Measurements from ENCODE around the gene CASKIN1.
"Not testable (repeated sequence)": the region's sequence is repeated elsewhere in the genome, so short reads cannot be mapped to it uniquely, and the experiment has no call there.

CASKIN1 gene, protein sequence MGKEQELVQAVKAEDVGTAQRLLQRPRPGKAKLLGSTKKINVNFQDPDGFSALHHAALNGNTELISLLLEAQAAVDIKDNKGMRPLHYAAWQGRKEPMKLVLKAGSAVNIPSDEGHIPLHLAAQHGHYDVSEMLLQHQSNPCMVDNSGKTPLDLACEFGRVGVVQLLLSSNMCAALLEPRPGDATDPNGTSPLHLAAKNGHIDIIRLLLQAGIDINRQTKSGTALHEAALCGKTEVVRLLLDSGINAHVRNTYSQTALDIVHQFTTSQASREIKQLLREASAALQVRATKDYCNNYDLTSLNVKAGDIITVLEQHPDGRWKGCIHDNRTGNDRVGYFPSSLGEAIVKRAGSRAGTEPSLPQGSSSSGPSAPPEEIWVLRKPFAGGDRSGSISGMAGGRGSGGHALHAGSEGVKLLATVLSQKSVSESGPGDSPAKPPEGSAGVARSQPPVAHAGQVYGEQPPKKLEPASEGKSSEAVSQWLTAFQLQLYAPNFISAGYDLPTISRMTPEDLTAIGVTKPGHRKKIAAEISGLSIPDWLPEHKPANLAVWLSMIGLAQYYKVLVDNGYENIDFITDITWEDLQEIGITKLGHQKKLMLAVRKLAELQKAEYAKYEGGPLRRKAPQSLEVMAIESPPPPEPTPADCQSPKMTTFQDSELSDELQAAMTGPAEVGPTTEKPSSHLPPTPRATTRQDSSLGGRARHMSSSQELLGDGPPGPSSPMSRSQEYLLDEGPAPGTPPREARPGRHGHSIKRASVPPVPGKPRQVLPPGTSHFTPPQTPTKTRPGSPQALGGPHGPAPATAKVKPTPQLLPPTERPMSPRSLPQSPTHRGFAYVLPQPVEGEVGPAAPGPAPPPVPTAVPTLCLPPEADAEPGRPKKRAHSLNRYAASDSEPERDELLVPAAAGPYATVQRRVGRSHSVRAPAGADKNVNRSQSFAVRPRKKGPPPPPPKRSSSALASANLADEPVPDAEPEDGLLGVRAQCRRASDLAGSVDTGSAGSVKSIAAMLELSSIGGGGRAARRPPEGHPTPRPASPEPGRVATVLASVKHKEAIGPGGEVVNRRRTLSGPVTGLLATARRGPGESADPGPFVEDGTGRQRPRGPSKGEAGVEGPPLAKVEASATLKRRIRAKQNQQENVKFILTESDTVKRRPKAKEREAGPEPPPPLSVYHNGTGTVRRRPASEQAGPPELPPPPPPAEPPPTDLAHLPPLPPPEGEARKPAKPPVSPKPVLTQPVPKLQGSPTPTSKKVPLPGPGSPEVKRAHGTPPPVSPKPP (N-terminal part only)

DNA sequence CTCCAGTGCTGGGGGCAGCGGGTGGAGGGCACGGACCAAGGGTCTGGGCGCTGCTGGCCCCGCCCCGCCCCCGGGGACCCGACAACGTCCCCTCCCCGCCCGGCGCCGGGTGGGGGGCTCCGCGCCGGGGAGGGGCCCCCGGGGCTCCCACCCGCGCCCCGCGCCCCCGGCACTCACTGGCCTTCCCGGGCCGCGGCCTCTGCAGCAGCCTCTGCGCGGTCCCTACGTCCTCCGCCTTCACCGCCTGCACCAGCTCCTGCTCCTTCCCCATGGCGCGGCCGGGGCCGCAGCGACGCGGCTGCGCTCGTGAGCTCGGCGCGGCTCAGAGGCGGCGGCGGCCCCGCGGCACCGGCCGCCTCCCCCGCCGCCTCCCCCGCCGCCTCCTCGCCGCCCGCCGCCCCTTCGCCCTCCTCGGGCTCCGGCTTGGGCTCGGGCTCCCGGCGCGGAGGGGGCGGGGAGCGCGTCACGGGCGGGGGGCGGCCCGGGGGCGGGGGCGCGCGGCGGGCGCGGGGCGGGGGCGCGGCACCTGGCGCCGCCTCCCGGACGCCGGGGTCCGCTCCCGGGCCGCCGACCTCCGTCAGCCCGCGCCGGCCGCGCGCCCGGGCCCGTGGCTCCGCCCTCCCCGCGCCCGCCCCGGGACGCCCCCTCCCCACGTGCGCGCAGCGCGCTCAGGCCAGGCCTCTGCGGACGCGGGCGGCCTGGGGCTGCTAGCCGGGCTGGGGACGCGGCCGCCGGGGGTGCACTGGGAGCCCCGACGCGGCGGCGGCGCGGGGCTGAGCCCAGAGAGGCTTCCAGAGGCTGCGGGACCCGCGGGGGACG, at the start of gene CASKIN1:
TSS of gene CASKIN1 (minus strand) at position 444 of the 819 bp plus-strand sequence. CDS start at position 271, 173 bp downstream.
- peak; percentile 4 for DNase-seq

- DNase-seq, result no peak
Measured at GRCh38 chr16:2244926-2245795, 48.8 kb upstream of the CASKIN1 start.

DNA sequence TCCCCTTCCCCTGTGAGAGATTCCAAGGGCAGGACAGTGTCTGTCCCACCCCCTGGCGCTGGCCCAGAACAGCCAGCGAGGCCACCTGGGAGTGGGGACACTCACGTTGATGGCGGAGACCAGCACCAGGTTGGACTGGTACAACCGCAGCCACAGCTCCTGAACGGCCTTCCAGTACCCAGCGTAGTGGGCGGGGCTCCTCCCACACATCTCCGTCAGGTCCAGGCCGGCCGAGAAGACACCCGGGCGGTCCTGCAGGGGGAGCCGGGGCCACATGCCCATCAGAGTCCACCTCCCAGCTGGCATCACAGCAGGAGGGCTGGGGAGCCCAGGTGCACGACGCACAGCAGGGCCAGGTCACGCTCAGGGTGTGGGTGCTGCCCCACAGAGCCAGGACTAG, 47.9 kb upstream of the CASKIN1 start:
- DNase-seq, result no peak

DNA sequence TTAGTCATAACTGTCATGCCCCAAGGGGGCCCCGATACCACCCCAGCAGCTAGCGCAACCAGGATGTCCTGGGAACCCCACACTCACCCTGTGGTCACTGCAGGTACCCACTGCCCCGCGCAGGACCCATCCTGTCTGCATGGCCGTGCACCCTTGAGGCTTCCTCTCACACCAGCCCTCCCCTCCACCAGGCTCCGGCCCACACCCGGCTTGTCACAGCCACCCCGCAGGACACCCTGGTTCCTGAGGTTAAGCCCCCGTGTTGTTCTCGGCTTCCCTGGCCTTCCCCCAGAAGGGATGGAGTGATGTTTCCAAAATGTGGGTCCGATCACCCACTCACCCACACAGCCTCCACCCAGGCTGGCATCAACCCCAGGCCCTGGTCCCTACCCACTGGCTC, 47.4 kb upstream of the CASKIN1 start:
- no peak for DNase-seq

DNA sequence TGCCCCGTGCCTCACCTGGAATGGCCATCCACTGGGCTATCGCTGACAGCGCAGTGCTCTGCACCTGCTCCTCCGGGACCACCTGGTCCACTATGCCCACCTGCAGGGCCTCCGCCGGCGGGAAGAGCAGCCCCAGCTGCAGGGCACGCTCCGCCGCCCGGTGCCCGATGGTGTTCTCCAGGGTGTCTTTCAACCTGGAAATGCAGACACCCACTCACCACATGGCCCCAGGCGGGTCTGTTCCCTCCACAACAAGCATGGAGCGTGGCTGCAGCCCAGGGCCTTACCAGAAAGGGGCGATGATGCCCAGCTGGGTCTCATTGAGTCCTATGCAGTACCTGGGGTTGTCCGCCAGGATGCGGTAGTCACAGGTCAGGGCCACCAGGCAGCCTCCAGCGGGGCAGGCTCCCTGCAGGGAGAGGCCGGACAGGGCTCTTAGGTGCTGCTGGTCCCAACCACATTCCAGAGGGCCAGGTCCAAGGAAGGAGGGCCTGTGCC, 46.7 kb upstream of the CASKIN1 start:
- DNase-seq, result no peak

DNA sequence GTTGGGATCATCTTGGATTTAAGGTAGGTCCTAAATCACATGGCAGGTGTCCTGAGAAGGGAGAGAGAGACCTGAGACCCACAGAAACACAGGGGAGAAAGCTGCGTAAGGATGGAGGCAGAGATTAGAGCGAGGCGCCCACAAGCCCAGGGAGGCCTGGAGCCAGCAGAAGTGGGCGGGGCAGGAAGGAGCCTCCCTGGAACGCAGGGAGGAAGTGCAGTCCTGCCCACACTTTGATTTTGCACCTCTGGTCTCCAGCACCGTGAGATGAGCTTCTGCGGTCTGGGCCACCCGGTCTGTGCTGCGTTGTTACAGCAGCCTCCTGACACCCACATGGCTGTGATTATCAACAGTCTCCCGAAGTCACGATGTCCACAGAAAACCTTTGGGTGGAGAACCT, 46.2 kb upstream of the CASKIN1 start:
- no peak for DNase-seq

GRCh38 chr16:2240331-2240730, 43.9 kb upstream of the CASKIN1 start:
- DNase-seq, result not testable (repeated sequence)

- no peak for DNase-seq
Measured at GRCh38 chr16:2238838-2239675, 42.7 kb upstream of the CASKIN1 start.

DNA sequence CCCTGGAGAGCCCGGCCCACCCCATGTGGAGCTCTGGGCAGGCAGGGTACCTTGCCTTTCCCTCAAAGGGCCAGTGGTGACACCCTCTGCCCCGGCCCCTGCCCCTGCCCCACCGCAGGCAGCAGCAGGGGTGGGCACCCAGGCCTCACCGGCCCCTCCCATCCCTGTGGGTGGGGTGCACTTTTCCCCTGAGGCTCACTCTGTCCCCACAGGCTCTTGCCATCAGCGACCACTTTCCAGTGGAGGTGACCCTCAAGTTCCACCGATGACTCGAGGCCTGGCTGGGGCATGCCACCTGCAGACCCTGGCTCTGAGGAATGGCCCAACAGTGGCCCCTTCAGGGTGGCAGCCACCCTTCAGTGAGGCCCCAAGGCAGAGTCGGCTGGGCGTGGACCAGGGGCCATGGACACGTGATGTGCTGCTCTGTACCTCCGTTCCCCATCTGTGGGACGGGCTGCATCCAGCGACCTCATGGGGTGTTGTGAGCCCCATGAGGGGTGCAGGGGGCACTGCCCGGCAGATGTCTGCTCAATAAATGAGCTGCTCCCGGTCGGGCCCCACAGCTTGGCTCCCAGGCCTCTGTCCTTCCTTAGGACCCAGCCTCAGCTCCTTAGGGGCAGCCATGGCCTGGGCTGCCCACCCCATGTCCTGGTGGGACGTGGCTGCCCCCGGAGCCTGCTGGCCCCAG, 41.9 kb upstream of the CASKIN1 start:
- no peak for DNase-seq

DNA sequence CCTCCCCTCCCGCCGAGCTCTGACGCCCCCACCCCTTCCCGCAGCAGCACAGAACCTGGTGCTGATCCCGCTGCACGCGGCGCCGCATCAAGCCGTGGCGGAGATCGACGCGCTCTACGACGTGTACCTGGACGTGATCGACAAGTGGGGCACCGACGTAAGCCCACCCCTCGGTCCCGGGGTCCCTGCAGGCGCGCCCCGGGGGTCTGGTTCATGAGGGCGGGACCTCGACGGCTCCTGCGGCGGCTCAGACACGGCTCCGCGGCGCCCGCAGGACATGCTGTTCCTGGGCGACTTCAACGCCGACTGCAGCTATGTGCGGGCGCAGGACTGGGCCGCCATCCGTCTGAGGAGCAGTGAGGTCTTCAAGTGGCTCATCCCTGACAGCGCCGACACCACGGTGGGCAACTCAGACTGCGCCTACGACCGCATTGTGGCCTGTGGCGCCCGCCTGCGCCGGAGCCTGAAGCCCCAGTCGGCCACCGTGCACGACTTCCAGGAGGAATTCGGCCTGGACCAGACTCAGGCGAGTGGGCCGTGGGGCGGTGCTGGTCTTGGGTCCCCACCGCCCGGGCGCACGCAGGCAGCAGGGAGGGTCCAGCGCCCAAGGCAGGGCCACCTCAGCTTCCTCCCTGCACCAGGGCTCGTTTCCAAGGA, 41.2 kb upstream of the CASKIN1 start:
- no peak for DNase-seq

GRCh38 chr16:2237102-2237482, 40.7 kb upstream of the CASKIN1 start:
- no peak for DNase-seq

DNA sequence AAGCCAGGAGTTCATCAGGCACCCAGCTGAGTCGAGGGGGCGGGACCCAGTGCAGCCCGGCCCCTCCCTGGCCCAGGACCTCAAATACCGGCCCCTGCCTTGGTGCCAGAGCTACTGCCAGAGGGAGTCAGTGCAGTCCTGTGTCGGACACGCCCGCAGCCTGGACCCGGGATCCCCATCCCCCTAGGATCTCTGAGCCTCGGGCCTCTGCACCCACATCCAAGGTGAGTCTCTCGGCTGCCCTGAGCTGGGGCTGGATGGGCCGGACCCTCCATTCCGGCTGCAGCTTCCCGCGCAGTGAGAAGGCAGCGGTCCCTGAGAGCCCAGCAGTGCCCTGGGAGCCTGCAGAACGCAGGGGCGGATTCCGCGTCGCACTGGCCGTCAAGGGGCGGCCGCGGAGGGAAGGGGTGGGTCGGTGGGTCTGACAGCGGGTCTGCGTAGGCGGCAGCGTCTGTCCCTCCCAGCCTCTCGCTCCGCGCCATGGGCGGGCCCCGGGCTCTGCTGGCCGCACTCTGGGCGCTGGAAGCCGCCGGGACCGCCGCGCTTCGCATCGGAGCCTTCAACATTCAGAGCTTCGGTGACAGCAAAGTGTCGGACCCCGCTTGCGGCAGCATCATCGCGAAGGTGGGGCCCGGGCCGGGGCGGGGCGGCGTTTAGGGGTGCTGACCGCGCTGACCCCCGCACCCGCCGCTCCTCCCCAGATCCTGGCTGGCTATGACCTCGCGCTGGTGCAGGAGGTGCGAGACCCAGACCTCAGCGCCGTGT, 40.1 kb upstream of the CASKIN1 start, which contains the start of gene DNASE1L2:
TSS of gene DNASE1L2 (plus strand) at position 108 of the 765 bp plus-strand sequence. CDS start at position 481, 373 bp downstream.
- no peak for DNase-seq

DNA sequence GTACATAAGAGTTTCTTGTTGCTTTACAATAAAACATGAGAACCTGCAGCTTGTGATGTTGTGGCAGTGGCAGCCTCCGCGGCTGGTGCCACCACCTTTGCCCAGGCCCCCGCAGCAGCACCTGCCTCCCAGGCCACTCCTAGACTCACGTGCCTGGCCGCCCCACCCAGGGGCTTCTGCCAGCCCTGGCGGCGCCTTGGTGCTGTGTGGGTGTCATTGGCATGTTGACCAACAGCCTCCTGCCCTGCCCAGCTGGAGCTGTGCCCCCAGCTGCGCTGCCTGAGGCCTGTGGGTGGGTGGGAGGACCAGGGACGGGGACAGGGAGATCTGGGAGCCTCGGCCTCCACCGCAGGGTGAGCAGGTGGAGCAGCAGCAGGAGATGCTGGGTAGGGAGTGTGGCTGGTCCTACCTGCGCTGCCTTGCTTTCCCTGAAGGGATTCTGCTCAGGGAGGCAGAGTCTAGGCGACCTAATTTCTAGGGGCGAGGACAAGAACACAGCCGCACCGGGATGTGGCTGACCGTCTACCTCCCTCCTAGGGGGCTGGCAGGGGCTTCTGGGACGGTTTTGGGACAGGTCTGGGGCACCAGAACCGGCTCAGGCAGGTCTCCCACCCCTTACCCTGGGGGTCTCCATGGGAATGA, 39.4 kb upstream of the CASKIN1 start:
- no peak for DNase-seq

GRCh38 chr16:2235234-2235651, 38.8 kb upstream of the CASKIN1 start:
- DNase-seq, result no peak

- no peak for DNase-seq
Measured at GRCh38 chr16:2234813-2235170, 38.4 kb upstream of the CASKIN1 start.

DNA sequence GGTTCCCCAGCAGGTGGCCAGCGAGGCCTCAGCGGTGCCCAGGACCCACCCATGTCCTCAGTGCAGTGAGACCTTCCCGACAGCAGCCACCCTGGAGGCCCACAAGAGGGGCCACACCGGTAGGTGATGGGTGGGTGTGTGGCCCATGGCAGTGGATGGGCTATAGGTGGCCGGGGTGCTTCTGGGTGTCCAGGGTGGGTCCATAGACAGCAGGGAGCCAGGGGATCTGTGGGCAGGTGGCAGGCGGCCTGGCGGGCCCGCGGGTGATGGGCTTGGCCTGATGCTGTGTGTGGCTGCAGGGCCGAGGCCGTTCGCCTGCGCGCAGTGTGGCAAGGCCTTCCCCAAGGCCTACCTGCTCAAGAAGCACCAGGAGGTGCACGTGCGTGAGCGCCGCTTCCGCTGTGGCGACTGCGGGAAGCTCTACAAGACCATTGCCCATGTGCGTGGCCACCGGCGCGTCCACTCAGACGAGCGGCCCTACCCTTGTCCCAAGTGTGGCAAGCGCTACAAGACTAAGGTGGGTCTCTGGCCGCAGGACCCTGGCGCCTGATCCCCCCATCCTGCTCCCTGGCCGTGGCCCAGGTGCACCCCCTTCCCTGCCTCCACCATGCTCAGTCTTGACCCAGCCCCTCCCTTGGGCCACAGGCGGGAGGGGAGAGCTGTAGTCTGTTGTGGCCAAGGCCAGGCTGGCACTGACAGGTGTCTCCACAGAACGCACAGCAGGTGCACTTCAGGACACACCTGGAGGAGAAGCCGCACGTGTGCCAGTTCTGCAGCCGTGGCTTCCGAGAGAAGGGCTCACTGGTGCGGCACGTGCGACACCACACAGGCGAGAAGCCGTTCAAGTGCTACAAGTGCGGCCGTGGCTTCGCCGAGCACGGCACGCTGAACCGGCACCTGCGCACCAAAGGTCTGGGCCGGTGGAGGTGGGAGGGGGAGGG, 37.7 kb upstream of the CASKIN1 start:
- peak; percentile 74 for DNase-seq

Measured in DMS79 treated with DMSO at 0.1 percent for 48 hours (cell line).